H9 (cell line): ENCODE data around the gene ATG13. TPM values are rescaled to one million over a fixed set of nuclear protein-coding genes. Genes with fewer than 3 reads are reported as not detected.

Experiments
- DNase-seq: peaks from one replicate; pipeline ENCODE4 v3.0.0-alpha.2; 2017
- H2AFZ ChIP-seq: one replicate; pipeline ENCODE4 v1.6.1; 2013; ENCODE audit warnings: mild to moderate bottlenecking, low read length, control low read depth, moderate library complexity
- H2AK5ac ChIP-seq: 2 replicates; pipeline ENCODE4 v1.6.1; 2013; ENCODE audit warnings: low read length, control low read depth, mixed read lengths; ENCODE audit not compliant: insufficient read length
- H2BK120ac ChIP-seq: one replicate; pipeline ENCODE4 v1.6.1; 2013; ENCODE audit warnings: low read depth, mild to moderate bottlenecking, low read length, control low read depth, inconsistent platforms; ENCODE audit not compliant: poor library complexity, severe bottlenecking
- H2BK12ac ChIP-seq: 2 replicates; pipeline ENCODE4 v1.6.1; 2013; ENCODE audit warnings: low read length, control low read depth, mixed read lengths, low read depth; ENCODE audit not compliant: insufficient read length
- H2BK15ac ChIP-seq: 2 replicates; pipeline ENCODE4 v1.6.1; 2013; ENCODE audit warnings: low read depth, low read length, control low read depth
- H2BK20ac ChIP-seq: one replicate; pipeline ENCODE4 v1.6.1; 2013; ENCODE audit warnings: low read depth, mild to moderate bottlenecking, low read length, control low read depth, inconsistent platforms; ENCODE audit not compliant: poor library complexity, severe bottlenecking
- H2BK5ac ChIP-seq: 2 replicates; pipeline ENCODE4 v1.6.1; 2013; ENCODE audit warnings: low read length, control low read depth, mixed read lengths; ENCODE audit not compliant: insufficient read length
- H3K14ac ChIP-seq: 2 replicates; pipeline ENCODE4 v1.6.1; 2013; ENCODE audit warnings: low read length, control low read depth; ENCODE audit not compliant: insufficient read depth
- H3K18ac ChIP-seq: 2 replicates; pipeline ENCODE4 v1.6.1; 2013; ENCODE audit warnings: low read depth, mild to moderate bottlenecking, mixed read lengths, low read length, control low read depth; ENCODE audit not compliant: insufficient read length
- H3K23ac ChIP-seq: 2 replicates; pipeline ENCODE4 v1.6.1; 2013; ENCODE audit warnings: low read length, control low read depth, mixed read lengths, low read depth; ENCODE audit not compliant: insufficient read length
- H3K23me2 ChIP-seq: 2 replicates; pipeline ENCODE4 v1.6.1; 2013; ENCODE audit warnings: low read depth, mild to moderate bottlenecking, mixed read lengths, low read length, control low read depth; ENCODE audit not compliant: insufficient read length, poor library complexity, severe bottlenecking
- H3K27ac ChIP-seq: 2 replicates; pipeline ENCODE4 v1.5.1; 2013; ENCODE audit warnings: low read length, control low read depth, mixed read lengths, low read depth; ENCODE audit not compliant: insufficient read length
- H3K27me3 ChIP-seq: 2 replicates; pipeline ENCODE4 v1.6.1; 2013; ENCODE audit warnings: low read length, control low read depth, inconsistent platforms; ENCODE audit not compliant: insufficient read depth
- H3K4ac ChIP-seq: 2 replicates; pipeline ENCODE4 v1.6.1; 2013; ENCODE audit warnings: low read depth, mild to moderate bottlenecking, control low read depth, inconsistent platforms, low read length, moderate library complexity
- H3K4me1 ChIP-seq: 2 replicates; pipeline ENCODE4 v1.6.1; 2013; ENCODE audit warnings: low read length, control low read depth, inconsistent platforms; ENCODE audit not compliant: insufficient read depth
- H3K4me2 ChIP-seq: 2 replicates; pipeline ENCODE4 v1.6.1; 2013; ENCODE audit warnings: low read length, control low read depth, mixed read lengths; ENCODE audit not compliant: insufficient read length, insufficient read depth
- H3K56ac ChIP-seq: 2 replicates; pipeline ENCODE4 v1.6.1; 2013; ENCODE audit warnings: low read depth, mild to moderate bottlenecking, mixed read lengths, low read length, control low read depth; ENCODE audit not compliant: insufficient read length
- H3K79me1 ChIP-seq: 2 replicates; pipeline ENCODE4 v1.6.1; 2013; ENCODE audit warnings: low read depth, mild to moderate bottlenecking, moderate library complexity, low read length, control low read depth, inconsistent platforms; ENCODE audit not compliant: insufficient read depth, poor library complexity, severe bottlenecking
- H3K79me2 ChIP-seq: 2 replicates; pipeline ENCODE4 v1.6.1; 2013; ENCODE audit warnings: low read length, control low read depth, inconsistent platforms; ENCODE audit not compliant: insufficient read depth
- H3K9ac ChIP-seq: 2 replicates; pipeline ENCODE4 v1.6.1; 2013; ENCODE audit warnings: low read length, control low read depth, mixed read lengths; ENCODE audit not compliant: insufficient read length; ENCODE audit errors: extremely low read depth
- H3K9me3 ChIP-seq: one replicate; pipeline ENCODE4 v1.6.1; 2013; ENCODE audit warnings: low read depth, low read length, inconsistent platforms; ENCODE audit not compliant: control insufficient read depth
- H3T11ph ChIP-seq: one replicate; pipeline ENCODE4 v1.6.1; 2013; ENCODE audit warnings: mild to moderate bottlenecking, low read length, control low read depth, inconsistent platforms
- H4K20me1 ChIP-seq: one replicate; pipeline ENCODE4 v1.6.1; 2013; ENCODE audit not compliant: control insufficient read depth, insufficient read length, insufficient read depth
- H4K5ac ChIP-seq: 2 replicates; pipeline ENCODE4 v1.6.1; 2013; ENCODE audit warnings: low read depth, mild to moderate bottlenecking, mixed read lengths, low read length, control low read depth; ENCODE audit not compliant: insufficient read length
- H4K8ac ChIP-seq: replicated peaks from 2 replicates; pipeline ENCODE4 v1.6.1; 2013; ENCODE audit warnings: low read length, control low read depth, mixed read lengths, low read depth; ENCODE audit not compliant: insufficient read length
- H4K91ac ChIP-seq: 2 replicates; pipeline ENCODE4 v1.6.1; 2013; ENCODE audit warnings: low read depth, mild to moderate bottlenecking, moderate library complexity, mixed read lengths, low read length, control low read depth; ENCODE audit not compliant: insufficient read length
- H3K27ac Mint-ChIP-seq, 3 experiments: 2 replicates in 2 of 3; 3 replicates in 1 of 3; pipeline ENCODE4 v1.8.0; 2020 to 2021; ENCODE audit warnings: mixed read lengths in 3 of 3, mild to moderate bottlenecking in 1 of 3, moderate library complexity in 1 of 3
- H3K27me3 Mint-ChIP-seq: 2 replicates; pipeline ENCODE4 v1.8.0; 2021; ENCODE audit warnings: low read depth, mild to moderate bottlenecking, moderate library complexity, mixed read lengths
- H3K36me3 Mint-ChIP-seq, 3 experiments: 2 replicates in 2 of 3; 3 replicates in 1 of 3; pipeline ENCODE4 v1.8.0; 2020 to 2021; ENCODE audit warnings: low read depth in 3 of 3, mixed read lengths in 3 of 3; ENCODE audit not compliant: insufficient read depth in 1 of 3
- H3K4me1 Mint-ChIP-seq, 2 experiments: 2 replicates each; pipeline ENCODE4 v1.8.0; 2020; ENCODE audit warnings: mixed read lengths in 2 of 2
- H3K4me3 Mint-ChIP-seq, 2 experiments: 2 replicates in 1 of 2; 3 replicates in 1 of 2; pipeline ENCODE4 v1.8.0; 2020 to 2021; ENCODE audit warnings: mild to moderate bottlenecking in 2 of 2, mixed read lengths in 2 of 2, moderate library complexity in 1 of 2
- H3K9me3 Mint-ChIP-seq, 2 experiments: 2 replicates in 1 of 2; 3 replicates in 1 of 2; pipeline ENCODE4 v1.8.0; 2020; ENCODE audit warnings: mild to moderate bottlenecking in 2 of 2, mixed read lengths in 2 of 2, moderate library complexity in 1 of 2
- CTCF ChIP-seq: fragments of 200-600 bp; sonication (generic); conservative IDR thresholded peaks from 3 replicates; pipeline ENCODE4 v1.8.0; 2021; ENCODE audit warnings: antibody characterized with exemption, mild to moderate bottlenecking
- WGBS: extraction: QIAGEN DNeasy Blood & Tissue Kit; methylation state at CpG from one replicate; pipeline ENCODE4 v1.1.7; 2013; ENCODE audit warnings: missing lambda C conversion rate, low lambda C conversion rate, mixed read lengths; ENCODE audit not compliant: insufficient read length; ENCODE audit errors: extremely low coverage; 5-methylcytosine and 5-hydroxymethylcytosine counted together
- total RNA-seq: library from RNA; stranded (reverse); gene quantifications from 2 replicates; pipeline ENCODE4 v1.2.1, GENCODE V29; 2021

Gene ATG13
- total RNA-seq, 1 experiment from 2014 or later: 79.1 TPM

- Histone ChIP-seq H3K18ac (no peak overlapping the region), H3K9ac (no peak overlapping the region)
- no CpG with 5 or more reads among the region's 15 CpGs for WGBS
These were observed 69.8 kb downstream of the ATG13 start for GRCh38 chr11:46686886-46687795.

More at GRCh38 chr11:46686886-46687795, 69.8 kb downstream of the ATG13 start:
- Histone ChIP-seq H3K79me1 (no peaks in the 10 kb centered on the region), H3T11ph (no peak overlapping the region), H3K4ac (no peak overlapping the region), H4K8ac (no peak overlapping the region), H3K9me3 (no peaks in the 10 kb centered on the region), H3K56ac (no peak overlapping the region), H4K20me1 (no peaks in the 10 kb centered on the region), H3K27ac (no peak overlapping the region), H3K79me2 (no peaks in the 10 kb centered on the region), H2BK120ac (no peak overlapping the region), H3K23ac (no peak overlapping the region), H3K14ac (no peak overlapping the region), H4K5ac (no peak overlapping the region), H3K4me1 (no peaks in the 10 kb centered on the region), H3K4me2 (no peak overlapping the region), H4K91ac (no peak overlapping the region), H2AK5ac (no peak overlapping the region), H2BK12ac (no peak overlapping the region), H3K23me2 (no peaks in the 10 kb centered on the region), H2BK5ac (no peak overlapping the region), H2BK20ac (no peak overlapping the region), H2AFZ (no peak overlapping the region), H2BK15ac (no peak overlapping the region), H3K27me3 (no peaks in the 10 kb centered on the region; the same call in 1 of the 2 replicates)
- Mint-ChIP-seq H3K27me3 (peaks cover 2% of the 10 kb centered on the region; the same call in 1 of the 2 replicates), H3K4me1 (no peaks in the 10 kb centered on the region), H3K4me3 (no peak overlapping the region; a peak in 1 of 5 replicates), H3K27ac (peak overlapping the region in 2 of 3 experiments; percentile 45 to 68; a peak in 4 of 7 replicates), H3K9me3 (no peaks in the 10 kb centered on the region), H3K36me3 (peaks cover 0 to 19% (median 0%) of the 10 kb centered on the region in 3 experiments; a peak in 1 of 7 replicates)
- TF ChIP-seq CTCF: no peak
- DNase-seq: no peak
